Breast epithelium (tissue), 3 donors: ENCODE measurements around the gene MAD1L1.

Experiments used
- CTCF ChIP-seq, 3 donors: fragments of 450-650 bp; IDR thresholded peaks; one replicate each; pipeline ENCODE4 v1.5.1; 2016 to 2017; ENCODE audit warnings: antibody characterized with exemption in 3 of 3, mild to moderate bottlenecking in 3 of 3, moderate library complexity in 3 of 3
- POLR2A ChIP-seq: fragments of 450-650 bp; IDR thresholded peaks from one replicate; pipeline ENCODE4 v1.6.1; 2016; ENCODE audit warnings: antibody characterized with exemption, mild to moderate bottlenecking, moderate library complexity

- TF ChIP-seq CTCF (IDR thresholded peaks at IDR 0.05) (no peak), POLR2A (no peak)
These were observed 342.2 kb downstream of the MAD1L1 start for GRCh38 chr7:1890289-1891235.
